ENCODE measurements around the gene TNFAIP8L1. TPM values are rescaled to one million over a fixed set of nuclear protein-coding genes. Genes with fewer than 3 reads are reported as not detected.

The TNFAIP8L1 gene
- total RNA-seq, 1 donor from 2014 or later, result 0.64 TPM

GRCh38 chr19:4642625-4643024 lies 3.3 kb downstream of the TNFAIP8L1 start:
- no peaks in the 10 kb centered on the region for H3K27me3 ChIP-seq
- intact Hi-C loops (cut with DNase I), result no loop called here
- no peaks in the 10 kb centered on the region for H3K36me3 ChIP-seq
- H3K4me3 ChIP-seq, result no peak overlapping the region
- TF ChIP-seq CTCF (IDR thresholded peaks at IDR 0.05), result no peak
- no peaks in the 10 kb centered on the region for H3K9me3 ChIP-seq
- H3K4me1 ChIP-seq, result peaks cover 5 to 9% of the 10 kb centered on the region in 2 donors
- H3K27ac ChIP-seq, result no peak overlapping the region
- no peak for DNase-seq (ENCODE audit: low spot score in 2 of 2)

DNA sequence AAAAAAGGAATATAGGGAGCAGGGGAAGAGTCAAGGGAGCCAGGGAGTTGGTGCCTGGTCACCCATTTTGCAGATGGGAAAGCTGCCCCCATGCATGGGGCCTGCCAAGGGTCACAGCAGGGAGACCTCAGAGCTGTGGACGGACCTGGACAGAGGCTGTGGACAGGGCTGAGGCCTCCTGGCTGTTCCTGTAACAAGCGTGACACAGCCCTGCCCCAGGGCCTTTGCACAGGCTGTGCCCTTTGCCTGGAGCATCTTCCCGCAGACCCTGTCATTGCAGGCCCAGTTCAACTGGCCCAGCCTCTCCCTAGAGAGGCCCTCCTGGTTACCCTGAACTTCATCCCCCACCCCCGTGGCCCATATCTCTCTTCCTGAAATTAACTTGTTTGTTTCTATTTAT lies 6.4 kb downstream of the TNFAIP8L1 start:
- Histone ChIP-seq H3K4me3 (no peak overlapping the region), H3K9me3 (no peaks in the 10 kb centered on the region), H3K36me3 (no peaks in the 10 kb centered on the region), H3K27me3 (no peaks in the 10 kb centered on the region), H3K27ac (no peak overlapping the region), H3K4me1 (no peaks in the 10 kb centered on the region)
- TF ChIP-seq CTCF (IDR thresholded peaks at IDR 0.05), result no peak
- intact Hi-C loops (cut with DNase I), result no loop called here
- no peak for DNase-seq (ENCODE audit: low spot score in 2 of 2)

GRCh38 chr19:4647676-4648644 lies 8.6 kb downstream of the TNFAIP8L1 start:
- H3K9me3 ChIP-seq, result no peaks in the 10 kb centered on the region
- no peaks in the 10 kb centered on the region for H3K36me3 ChIP-seq
- no peaks in the 10 kb centered on the region for H3K4me1 ChIP-seq
- no peak for TF ChIP-seq CTCF (IDR thresholded peaks at IDR 0.05)
- no peak for DNase-seq (ENCODE audit: low spot score in 2 of 2)
- no peak overlapping the region for H3K27ac ChIP-seq
- H3K27me3 ChIP-seq, result no peaks in the 10 kb centered on the region
- H3K4me3 ChIP-seq, result no peak overlapping the region
- intact Hi-C loops (cut with DNase I), result no loop called here

DNA sequence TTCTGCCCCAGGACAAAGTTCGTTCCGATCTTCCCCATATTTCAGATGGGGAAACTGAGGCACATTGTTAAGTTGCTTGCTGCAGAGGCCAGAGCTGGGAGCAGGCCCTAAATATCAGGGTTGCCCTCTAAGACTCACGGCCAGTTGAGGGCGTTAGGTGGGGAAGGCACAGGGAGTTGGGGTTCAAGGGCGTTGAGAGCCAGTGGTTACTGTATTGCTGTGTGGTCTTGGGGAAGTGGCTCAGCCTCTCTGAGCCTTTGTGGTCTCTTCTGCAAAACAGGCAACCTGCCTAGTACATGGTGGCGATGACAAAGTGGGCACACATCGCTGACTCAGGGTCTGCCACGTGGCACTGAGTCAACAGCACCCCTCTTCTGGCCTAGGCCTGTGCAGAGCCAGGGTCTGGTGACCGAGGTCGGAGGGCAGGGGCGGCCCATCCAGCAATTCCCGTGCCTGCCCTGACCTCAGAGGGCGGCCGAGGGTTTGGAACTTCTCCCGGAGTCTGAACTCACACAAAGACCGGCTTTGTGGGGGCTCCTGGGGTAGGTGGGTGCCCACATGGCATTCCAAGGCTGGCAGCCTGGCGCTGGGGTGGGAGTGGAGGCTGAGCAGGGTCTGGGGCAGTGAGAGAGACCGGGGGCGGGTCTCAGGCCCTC lies 10.2 kb downstream of the TNFAIP8L1 start:
- Histone ChIP-seq H3K4me3 (no peak overlapping the region), H3K9me3 (no peaks in the 10 kb centered on the region), H3K36me3 (peaks cover 0 to 3% of the 10 kb centered on the region in 2 donors), H3K4me1 (no peaks in the 10 kb centered on the region), H3K27me3 (no peaks in the 10 kb centered on the region), H3K27ac (no peak overlapping the region)
- DNase-seq (ENCODE audit: low spot score in 2 of 2), result no peak
- intact Hi-C loops (cut with DNase I), result no loop called here
- no peak for TF ChIP-seq CTCF (IDR thresholded peaks at IDR 0.05)

- Histone ChIP-seq H3K27me3 (no peaks in the 10 kb centered on the region), H3K27ac (no peak overlapping the region), H3K36me3 (peaks cover 4 to 7% of the 10 kb centered on the region in 2 donors), H3K4me1 (no peaks in the 10 kb centered on the region), H3K9me3 (no peaks in the 10 kb centered on the region), H3K4me3 (no peak overlapping the region)
- TF ChIP-seq CTCF (IDR thresholded peaks at IDR 0.05), result no peak
- intact Hi-C loops (cut with DNase I), result no loop called here
- DNase-seq (ENCODE audit: low spot score in 2 of 2), result no peak
Measured at GRCh38 chr19:4650159-4650558, 10.8 kb downstream of the TNFAIP8L1 start.

Data from ascending aorta (tissue), 2 donors.